ENCODE measurements around the gene YEATS2.
A peak's percentile ranks its signal among the peaks of the same experiment; 100 is the strongest.
"Not testable (repeated sequence)": the region's sequence is repeated elsewhere in the genome, so short reads cannot be mapped to it uniquely, and the experiment has no call there.

The YEATS2 gene

DNA sequence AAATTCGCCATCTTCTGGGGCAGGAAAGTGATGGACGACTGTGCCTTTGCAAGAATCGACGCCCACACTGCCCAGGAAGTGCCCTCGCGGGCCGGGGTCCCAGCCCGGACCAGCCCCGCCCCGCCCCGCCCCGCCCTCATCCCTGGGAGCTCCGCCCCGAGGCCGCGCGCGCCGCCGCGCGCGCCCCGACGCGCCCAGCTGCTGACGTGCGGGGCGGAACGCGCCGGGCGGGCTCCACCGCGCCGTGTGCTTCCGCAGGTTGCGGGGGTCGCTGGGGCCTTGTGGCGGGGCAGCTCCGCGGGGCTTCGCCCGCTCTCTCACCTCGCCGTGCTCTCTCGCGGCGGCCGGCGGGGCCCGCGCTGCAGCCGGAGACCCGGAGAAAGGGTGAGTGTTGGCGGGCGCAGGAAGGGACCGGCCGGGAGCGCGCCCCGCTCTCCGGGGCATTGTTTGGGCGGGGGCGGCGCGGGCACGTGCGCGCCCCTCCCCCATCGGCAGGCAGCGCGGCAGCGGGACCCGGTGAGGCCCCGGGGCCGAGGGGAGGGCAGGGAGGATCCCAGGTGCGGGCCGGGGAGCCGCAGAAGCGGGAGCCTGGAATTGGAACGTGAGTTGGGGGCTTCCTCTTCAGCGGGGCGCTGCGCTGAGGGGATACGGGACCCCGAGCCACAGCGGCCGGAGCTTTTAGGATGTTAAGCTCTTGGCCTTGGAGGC lies at the start of gene YEATS2:
TSS of gene YEATS2 (plus strand) at position 188 of the 708 bp plus-strand sequence. CDS start 17,366 bp downstream, outside the sequence.
- FAIRE-seq: no peak
- DNase-seq (ENCODE audit: low spot score): peak; percentile 97

DNA sequence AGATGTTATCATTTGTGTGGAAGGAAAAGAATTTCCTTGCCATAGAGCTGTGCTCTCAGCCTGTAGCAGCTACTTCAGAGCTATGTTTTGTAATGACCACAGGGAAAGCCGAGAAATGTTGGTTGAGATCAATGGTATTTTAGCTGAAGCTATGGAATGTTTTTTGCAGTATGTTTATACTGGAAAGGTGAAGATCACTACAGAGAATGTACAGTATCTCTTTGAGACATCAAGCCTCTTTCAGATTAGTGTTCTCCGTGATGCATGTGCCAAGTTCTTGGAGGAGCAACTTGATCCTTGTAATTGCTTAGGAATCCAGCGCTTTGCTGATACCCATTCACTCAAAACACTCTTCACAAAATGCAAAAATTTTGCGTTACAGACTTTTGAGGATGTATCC lies 47.0 kb upstream of the YEATS2 start:
- no peak for DNase-seq (ENCODE audit: low spot score)
- no peak for FAIRE-seq

DNA sequence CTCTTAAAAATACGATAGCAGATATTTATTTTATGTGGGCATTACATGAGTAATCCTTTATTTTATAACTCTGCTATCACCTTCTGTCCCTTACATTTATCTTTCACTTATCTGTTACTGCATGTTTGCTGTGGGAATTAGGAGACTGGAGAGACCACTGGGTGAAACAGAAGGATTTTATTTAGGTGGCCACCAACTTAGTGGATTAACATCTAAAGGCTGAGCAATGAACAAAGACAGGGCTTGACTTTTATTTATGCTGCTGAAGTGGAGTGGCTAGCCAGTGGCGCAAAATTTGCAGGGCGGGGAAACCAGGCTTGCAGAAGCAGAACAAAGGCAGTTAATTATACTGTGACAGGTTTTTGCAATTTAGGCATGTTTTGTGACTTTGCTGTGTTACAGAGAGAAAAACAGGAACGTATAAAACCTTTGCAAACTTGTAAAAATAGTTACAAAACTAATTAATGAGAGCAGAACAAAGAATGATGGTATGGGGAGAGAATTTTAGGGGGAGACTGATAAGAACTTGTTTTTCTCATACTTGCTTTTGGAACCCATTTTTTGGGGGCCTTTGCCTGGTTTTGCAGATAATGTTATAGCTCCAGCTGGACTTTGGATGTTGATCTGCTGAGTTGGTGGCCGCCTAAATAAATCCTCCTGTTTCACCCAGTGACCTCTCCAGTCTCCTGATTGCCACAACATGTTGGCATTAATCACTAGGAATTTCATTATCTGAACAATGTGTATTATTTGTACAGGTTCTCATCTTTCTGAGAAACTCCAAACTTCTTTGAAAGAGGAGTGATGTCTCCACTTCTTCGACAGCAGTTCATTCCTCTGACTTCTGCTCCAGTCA lies 44.2 kb upstream of the YEATS2 start:
- FAIRE-seq: no peak
- no peak for DNase-seq (ENCODE audit: low spot score)

DNA sequence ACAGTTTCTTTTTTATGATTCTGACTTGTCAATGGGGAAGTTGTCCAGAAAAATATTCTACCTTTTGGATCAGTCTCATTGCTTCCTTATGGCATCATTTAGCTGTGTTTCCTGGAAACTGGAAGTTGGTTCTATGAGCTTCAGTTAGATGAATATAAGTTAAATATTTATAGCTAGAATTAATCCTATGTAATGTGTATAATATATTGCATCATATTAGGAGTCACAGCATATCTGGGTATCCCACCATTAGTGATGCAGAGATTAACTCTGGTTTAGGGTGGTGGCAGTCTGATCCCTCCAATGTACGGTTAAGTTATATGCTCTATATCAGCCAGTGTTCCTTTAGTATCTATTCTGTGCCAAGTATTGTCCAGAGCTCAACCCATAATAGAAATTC lies 42.9 kb upstream of the YEATS2 start:
- DNase-seq (ENCODE audit: low spot score): no peak
- FAIRE-seq: no peak

DNA sequence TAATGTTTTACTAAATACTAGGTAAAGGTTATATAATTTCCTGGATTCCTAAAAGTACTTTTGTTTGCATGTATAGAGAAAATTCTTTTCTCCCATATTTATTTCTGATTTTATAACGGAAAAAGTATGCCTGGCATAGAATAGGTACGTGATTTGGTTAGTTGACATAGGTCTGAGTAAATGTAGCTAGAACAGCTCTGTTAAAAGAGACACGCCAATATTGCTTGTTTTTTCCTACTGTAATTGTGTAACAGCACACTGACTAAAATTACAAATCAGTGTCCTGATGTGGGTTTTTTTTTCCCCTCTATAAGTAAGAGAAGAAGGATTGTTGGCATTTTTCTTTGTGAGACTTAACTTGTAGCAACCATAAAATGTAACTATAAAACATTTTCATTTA lies 35.5 kb upstream of the YEATS2 start:
- FAIRE-seq (no peak), DNase-seq (ENCODE audit: low spot score) (no peak)

DNA sequence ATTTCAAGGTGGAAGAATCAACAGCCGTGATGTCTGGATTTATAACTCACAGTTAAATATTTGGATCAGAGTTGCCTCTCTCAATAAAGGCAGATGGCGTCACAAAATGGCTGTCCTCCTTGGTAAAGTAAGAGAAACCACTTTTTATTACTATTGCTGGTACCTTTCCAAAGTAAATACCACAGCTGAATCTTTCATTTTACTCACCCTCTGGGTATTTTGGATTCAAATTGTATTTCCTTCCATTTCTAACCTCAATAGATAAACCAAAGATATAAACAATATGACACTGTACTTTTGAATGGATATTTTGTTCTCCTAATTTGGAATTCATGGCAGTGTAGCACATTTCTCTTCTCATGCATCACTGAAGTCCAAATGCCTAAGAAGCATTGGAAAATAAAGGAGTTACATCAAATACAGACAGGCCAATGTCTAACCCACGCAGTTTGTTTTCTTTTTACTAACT lies 32.6 kb upstream of the YEATS2 start:
- no peak for FAIRE-seq
- peak; percentile 61 for DNase-seq (ENCODE audit: low spot score)

DNA sequence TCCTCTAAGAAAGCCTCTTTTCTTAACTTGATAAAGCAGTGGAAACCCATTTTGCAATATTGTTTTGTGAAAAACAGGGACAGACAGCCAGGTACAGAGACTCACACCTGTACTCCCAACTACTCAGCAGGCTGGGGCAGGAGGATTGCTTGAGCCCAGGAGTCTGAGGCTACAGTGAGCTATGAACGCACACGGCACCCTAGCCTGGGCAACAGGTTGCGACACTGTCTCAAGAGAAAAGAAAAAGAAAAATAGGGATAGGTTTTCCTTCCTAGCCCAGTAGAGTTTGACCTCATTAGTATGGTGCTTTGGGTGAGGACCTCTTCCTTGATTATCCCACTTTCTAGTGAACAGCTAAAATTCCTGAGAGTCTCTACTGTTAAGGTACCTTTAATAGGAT lies 17.5 kb upstream of the YEATS2 start:
- DNase-seq (ENCODE audit: low spot score): no peak
- FAIRE-seq: no peak

DNA sequence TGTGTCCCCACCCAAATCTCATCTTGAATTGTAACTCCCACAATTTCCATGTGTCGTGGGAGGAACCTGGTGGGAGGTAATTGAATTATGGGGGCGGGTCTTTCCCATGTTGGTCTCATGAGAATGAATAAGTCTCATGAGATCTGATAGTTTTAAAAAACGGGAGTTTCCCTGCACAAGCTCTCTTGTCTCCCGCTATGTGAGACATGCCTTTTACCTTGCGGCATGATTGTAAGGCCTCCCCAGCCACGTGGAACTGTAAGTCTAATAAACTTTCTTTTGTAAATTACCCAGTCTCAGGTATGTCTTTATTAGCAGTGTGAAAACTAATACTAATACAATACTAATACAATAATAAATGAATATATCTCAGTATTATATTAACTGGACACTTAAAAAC lies 9.9 kb upstream of the YEATS2 start:
- FAIRE-seq (no peak), DNase-seq (ENCODE audit: low spot score) (no peak)

DNA sequence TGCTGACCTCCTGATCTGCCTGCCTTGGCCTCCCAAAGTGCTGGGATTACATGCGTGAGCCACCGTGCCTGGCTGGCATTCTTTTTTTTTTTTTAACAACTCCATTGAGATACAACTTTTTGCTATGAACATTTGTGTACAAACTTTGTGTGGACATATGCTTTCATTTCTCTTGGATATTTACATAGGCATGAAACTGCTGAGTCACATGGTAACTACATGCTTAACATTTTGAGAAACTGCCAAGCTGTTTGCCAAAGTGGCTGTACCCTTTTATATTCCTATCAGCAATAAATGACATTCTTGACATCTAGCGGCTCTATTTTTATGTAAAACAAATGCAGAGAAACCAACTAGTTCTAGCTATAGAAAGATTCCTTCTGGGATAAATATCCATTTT lies 8.7 kb upstream of the YEATS2 start:
- FAIRE-seq (no peak), DNase-seq (ENCODE audit: low spot score) (no peak)

DNA sequence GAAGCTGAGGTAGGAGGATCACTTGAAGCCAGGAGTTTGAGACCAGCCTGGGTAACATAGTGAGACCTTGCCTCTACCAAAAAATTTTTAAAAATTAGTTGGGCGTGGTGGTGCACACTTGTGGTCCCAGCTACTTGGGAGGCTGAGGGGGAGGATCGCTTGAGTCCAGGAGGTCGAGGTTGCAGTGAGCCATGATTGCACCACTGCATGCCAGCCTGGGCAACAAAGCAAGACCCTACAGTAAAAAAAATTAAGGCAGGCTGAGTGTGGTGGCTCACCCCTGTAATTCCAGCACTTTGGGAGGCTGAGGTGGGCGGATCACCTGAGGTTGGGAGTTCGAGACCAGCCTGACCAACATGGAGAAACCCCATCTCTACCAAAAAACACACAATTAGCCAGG lies 8.0 kb upstream of the YEATS2 start:
- FAIRE-seq; DNase-seq (ENCODE audit: low spot score): not testable (repeated sequence)

DNA sequence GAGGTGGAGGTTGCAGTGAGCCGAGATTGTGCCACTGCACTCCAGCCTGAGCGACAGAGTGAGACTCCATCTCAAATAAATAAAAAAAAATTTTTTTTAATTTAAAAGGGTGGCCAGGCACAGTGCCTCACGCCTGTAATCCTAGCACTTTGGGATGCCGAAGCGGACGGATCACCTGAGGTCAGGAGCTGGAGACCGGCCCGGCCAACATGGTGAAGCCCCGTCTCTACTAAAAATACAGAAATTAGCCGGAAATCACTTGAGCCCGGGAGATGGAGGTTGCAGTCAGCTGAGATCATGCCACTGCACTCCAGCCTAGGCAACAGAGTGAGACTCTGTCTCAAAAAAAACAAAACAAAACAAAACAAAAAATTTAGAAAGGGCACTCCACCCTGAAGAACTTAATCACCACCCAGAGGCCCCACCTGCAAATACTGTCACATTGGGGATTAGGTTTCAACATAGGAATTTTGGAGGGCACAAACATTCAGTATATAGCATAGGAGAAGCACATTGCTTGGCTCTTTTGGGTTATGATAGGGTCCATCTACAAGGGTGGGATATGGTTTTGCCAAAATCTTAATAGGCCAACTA lies 7.1 kb upstream of the YEATS2 start:
- FAIRE-seq: no peak
- DNase-seq (ENCODE audit: low spot score): no peak

DNA sequence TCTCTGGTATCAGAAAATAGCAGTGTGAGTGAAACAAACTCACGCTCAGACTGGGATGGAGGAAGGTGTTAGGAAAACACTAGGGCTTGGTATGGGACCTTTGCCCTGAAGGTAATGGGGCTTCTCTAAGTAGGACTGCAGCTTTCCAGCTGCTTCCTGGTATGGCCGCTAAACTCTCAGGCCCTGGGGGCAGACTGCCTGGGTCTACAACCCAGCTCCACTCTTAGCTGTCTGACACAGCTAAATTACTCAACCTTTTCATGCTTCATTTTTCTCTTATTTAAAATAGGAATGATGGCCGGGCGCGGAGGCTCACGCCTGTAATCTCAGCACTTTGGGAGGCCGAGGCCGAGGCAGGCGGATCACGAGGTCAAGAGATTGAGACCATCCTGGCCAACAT lies 5.2 kb upstream of the YEATS2 start:
- FAIRE-seq: no peak
- no peak for DNase-seq (ENCODE audit: low spot score)

DNA sequence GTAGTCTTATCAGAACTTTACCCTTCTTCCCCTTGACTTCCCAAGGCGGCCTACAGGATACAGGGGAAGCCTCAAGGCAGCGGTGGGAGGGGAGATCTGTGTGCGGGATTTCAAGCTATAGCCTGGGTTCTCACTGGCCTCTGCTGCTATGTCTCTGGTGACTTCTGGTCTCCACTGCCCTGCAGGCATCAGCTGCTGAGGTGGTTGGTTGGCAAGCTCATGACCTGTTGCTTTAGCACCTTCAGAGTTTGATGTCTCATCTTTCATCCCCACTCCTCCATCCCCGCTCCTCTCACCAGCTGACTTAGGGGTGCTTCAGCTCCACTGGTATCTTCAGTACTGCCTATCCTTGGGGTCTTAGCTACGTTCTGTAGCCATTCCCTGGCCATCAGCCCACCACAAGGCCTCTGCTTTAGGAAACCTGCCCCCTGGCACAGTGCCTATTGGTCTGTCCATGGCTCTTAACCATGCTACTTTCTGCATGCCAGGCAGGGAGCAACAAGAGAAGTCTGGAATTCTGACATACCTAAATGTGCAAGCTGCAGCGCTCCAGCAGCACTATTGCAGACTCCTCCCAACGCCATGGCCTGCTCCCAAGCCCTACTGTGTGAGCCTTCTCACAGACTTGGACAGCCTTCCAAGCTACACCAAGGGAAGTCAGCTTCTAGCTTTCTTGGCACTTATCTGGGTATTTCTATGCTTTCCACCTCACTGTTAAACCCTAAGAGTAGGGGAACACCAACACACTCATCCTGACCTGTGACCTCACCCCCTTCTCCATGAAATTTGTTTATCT lies 1.8 kb upstream of the YEATS2 start:
- no peak for FAIRE-seq
- DNase-seq (ENCODE audit: low spot score): no peak

DNA sequence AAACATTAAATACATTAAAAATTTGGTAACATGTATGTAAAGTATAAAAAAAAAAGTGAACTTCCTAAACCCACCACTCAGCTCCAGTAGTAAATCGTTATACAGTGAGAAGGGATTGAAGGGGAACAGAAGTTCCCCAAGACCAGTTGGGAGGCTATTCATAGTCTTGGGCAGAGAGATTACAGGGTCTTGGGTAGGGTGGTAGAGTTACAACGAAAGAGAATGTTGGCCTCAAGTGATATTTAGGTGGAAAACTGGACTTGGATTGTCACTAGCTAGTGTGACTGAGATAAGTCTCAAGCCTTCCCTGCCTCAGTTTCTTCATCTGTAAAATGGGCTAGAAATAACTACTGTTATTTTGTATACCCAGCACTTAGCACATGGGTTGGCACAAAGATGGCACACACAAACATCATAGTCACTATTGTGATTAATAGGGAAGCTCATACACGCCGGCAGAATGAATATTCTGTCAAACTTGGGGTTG lies 431 bp upstream of the YEATS2 start:
- FAIRE-seq (no peak), DNase-seq (ENCODE audit: low spot score) (no peak)

DNA sequence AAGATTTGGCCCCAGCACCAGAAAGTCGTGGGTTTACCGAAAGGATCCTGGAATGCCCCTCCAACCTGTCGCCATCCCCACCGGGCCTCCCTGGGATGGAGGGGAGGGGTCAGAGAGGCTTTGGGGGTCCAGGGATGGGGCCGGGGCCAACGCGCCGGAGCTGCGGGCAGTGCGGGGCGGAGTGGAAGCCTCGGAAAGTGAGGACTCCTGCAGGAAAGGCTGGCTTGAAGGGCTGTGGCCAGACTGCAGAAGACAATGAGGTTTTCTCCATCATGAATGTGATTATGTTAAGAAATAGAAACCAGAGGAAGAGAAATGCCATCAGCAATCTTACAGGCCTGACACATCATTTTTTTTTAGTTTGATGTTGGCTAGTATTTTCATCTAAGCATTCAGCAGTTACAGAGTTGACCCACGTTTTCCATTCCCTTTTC lies 738 bp downstream of the YEATS2 start:
- DNase-seq (ENCODE audit: low spot score) (peak; percentile 47), FAIRE-seq (no peak)

DNA sequence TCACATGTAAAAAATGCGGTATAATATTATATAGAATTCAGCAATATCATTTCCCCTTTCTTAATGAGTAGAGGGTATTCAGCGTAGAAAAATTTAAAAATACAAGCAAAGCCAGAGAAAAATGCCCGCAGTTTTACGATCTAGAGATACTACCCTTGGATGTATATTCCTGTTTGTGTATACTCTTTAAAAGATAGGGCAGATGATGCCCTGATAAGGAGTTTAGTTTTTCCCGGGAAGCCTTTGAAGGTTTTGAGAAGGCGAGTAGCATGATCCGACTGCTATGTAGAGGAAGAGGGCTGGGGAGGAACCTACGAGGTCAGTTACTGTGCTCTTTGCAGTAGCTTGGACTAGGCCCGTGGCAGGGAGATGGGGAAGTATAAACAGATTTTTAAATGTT lies 1.2 kb downstream of the YEATS2 start:
- DNase-seq (ENCODE audit: low spot score): peak; percentile 16
- no peak for FAIRE-seq

DNA sequence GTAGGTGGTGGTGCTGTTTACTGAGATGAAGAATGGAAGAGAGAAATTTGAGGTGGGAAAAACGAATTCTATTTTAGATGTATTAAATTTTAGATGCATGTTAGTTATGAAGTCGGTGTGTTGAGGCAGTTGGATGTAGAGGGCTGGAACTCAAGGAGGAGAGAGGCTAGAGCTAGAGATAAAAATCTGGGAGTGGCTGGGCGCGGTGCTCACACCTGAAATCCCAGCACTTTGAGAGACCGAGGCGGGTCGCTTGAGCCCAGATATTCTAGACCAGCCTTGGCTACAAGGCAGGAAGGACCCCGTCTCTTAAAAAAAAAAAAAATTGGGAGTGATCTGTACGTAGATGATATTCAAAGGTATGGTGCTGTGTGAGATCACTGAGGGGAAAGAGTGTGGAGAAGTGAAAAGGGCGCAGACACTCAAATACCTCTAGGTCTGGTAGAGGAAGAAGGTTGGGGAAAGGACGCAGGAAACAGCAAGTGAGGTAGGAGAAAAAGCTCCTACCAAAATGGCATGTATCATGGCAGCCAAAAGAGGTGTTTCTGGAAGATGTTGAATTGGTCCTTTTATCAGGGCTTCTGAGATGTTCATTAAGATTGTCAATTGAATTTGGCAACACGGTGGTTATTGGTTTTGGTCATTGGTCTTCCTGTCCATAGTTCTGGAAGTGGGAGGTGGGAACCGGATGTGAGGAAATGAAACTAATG lies 1.8 kb downstream of the YEATS2 start:
- no peak for FAIRE-seq
- no peak for DNase-seq (ENCODE audit: low spot score)

DNA sequence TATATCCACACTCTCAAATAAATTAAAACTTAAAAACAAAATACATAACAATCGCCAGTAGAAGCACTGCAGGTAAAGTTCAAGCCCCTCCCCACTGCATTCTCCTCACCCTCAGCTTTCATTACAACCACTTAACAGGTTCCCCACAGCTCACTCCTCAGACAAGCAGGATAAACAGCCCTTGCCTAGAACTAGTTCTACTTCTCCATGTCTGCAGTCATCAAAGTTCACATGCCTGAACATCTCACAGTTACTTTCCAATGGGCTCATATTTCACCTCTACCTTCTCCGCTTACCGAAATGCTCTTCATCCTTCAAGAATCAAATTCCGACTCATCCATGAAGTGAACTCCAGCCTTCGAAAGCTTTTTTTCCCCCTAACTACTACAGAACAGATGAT lies 4.1 kb downstream of the YEATS2 start:
- no peak for FAIRE-seq
- no peak for DNase-seq (ENCODE audit: low spot score)

DNA sequence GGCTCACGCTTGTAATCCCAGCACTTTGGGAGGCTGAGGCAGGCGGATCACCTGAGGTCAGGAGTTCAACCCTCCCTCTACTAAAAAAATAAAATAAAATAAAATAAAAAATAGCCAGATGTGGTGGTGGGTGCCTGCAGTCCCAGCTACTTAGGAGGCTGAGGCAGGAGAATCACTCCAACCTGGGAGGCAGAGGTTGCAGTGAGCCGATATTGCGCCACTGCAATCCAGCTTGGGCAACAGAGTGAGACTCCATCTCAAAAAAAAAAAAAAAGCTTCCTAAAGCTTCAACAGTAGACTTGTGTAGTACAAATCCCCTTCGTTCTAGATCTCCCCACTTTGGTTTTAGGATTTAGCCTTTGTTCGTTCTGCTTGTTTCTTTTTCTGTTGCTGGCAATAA lies 6.3 kb downstream of the YEATS2 start:
- not testable (repeated sequence) for FAIRE-seq; DNase-seq (ENCODE audit: low spot score)

DNA sequence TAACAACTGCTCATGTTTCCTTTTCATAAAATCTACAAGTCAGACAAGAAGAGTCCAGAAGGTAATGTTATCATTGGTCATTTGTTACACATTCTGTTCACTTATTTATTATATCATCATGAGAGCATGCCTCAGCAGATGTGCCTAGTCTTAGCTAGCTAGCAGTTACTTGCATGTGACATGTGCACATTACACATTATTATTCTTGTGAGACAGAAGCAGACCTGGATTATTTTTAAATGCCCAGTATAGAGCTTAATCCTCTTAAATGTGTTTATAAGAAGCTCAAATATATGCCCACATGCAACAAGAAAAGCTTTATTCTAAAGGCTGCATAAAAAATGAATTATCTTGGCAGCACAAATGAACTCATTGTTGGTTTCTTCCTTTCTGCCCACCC lies 12.6 kb downstream of the YEATS2 start:
- no peak for FAIRE-seq
- no peak for DNase-seq (ENCODE audit: low spot score)

DNA sequence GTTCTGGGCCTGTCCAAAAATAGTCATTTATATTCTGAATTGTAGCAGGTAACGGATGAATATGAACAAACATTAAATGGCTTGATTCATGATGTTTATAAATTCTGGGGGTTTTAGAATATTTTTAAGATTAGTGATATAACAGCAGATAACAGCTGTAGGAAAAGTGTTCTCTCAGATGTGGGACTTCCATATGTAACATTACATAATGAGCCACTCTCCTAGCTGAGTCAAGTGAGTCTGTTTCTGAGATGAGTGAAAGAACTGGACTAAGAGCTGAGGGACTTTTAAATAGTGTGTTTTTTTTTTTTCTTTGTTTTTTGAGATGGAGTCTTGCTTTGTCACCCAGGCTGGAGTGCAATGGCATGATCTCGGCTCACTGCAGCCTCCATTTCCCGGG lies 13.9 kb downstream of the YEATS2 start:
- no peak for DNase-seq (ENCODE audit: low spot score)
- FAIRE-seq: no peak

All from urothelium cell line (cell line).